Measurements from ENCODE around the gene ENO3. TPM values are rescaled to one million over a fixed set of nuclear protein-coding genes. Genes with fewer than 3 reads are reported as not detected.

ENO3 gene
- total and polyA plus RNA-seq, 2 experiments from 2014 or later, result 1.2 to 4.1 TPM

DNA sequence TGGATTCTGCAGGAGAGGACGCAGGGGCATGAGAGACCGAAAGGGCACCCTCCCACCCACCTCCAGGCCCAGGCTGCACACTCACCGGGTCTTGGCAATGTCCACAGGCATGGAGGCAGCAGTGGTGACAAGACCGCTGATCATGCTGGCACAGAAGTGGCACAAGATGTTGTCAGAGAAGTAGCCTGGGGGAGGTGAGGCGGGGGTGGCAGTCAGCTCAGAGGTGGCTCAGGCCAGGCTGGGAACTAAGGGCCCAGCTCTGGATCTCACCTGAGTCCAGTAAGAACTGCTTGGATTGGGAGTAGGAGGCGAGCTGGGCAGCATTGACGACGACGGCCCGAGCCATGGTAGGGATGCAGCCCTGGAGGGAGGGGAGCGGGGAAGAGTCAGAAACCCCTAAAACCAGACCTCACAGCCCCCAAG is 12.8 kb upstream of the ENO3 start:
- in situ Hi-C loops (cut with MboI), result no loop called here
- 80 to 81% methylated on average over 11 of the region's 11 CpGs for WGBS, 2 experiments (ENCODE audit: low coverage in 1 of 2, low lambda C conversion rate in 2 of 2, missing lambda C conversion rate in 2 of 2)
- Histone ChIP-seq H3K79me2 (ENCODE audit: insufficient read depth) (peaks cover 43% of the 10 kb centered on the region), H3F3A (ENCODE audit: insufficient read depth) (peaks cover 23% of the 10 kb centered on the region), H3K9ac (peak overlapping the region; percentile 94), H4K20me1 (ENCODE audit: insufficient read depth) (no peaks in the 10 kb centered on the region), H3K36me3 (ENCODE audit: low read depth) (no peaks in the 10 kb centered on the region), H3K9me2 (ENCODE audit: insufficient read depth) (no peaks in the 10 kb centered on the region), H3K27ac (no peak overlapping the region), H3K9me3 (ENCODE audit: low read depth) (no peaks in the 10 kb centered on the region), H3K4me3 (peak overlapping the region; percentile 94; the same call in 1 of the 2 replicates), H3K27me3 (replicated peaks; ENCODE audit: insufficient read depth) (no peaks in the 10 kb centered on the region), H2AFZ (no peak overlapping the region), H3K4me1 (ENCODE audit: insufficient read depth) (peaks cover 14% of the 10 kb centered on the region; the same call in 1 of the 2 replicates), H3K4me2 (ENCODE audit: unreplicated experiment) (no peak overlapping the region)
- DNase-seq, result no peak
- TF ChIP-seq EZH2 (IDR thresholded peaks at IDR 0.05; ENCODE audit: insufficient read depth, poor library complexity, severe bottlenecking) (no peak), EZH2phosphoT487 (IDR thresholded peaks at IDR 0.05; ENCODE audit: insufficient read depth, low read depth) (no peak)

- Histone ChIP-seq H3K27ac (peak overlapping the region; percentile 80), H3K27me3 (replicated peaks; ENCODE audit: insufficient read depth) (no peaks in the 10 kb centered on the region), H3K36me3 (ENCODE audit: low read depth) (no peaks in the 10 kb centered on the region), H3F3A (ENCODE audit: insufficient read depth) (peaks cover 31% of the 10 kb centered on the region), H3K4me2 (ENCODE audit: unreplicated experiment) (peak overlapping the region; percentile 92), H3K9me2 (ENCODE audit: insufficient read depth) (no peaks in the 10 kb centered on the region), H4K20me1 (ENCODE audit: insufficient read depth) (no peaks in the 10 kb centered on the region), H2AFZ (peak overlapping the region; percentile 81), H3K4me3 (peak overlapping the region; percentile 94), H3K4me1 (ENCODE audit: insufficient read depth) (peaks cover 14% of the 10 kb centered on the region; the same call in 1 of the 2 replicates), H3K9ac (peak overlapping the region; percentile 94), H3K9me3 (ENCODE audit: low read depth) (no peaks in the 10 kb centered on the region), H3K79me2 (ENCODE audit: insufficient read depth) (peaks cover 51% of the 10 kb centered on the region)
- WGBS, 2 experiments (ENCODE audit: low coverage in 1 of 2, low lambda C conversion rate in 2 of 2, missing lambda C conversion rate in 2 of 2), result 46 to 48% methylated on average over 19 of the region's 19 CpGs
- in situ Hi-C loops (cut with MboI), result no loop called here
- no peak for DNase-seq
- no peak for TF ChIP-seq EZH2phosphoT487 (IDR thresholded peaks at IDR 0.05; ENCODE audit: insufficient read depth, low read depth)
- no peak for TF ChIP-seq EZH2 (IDR thresholded peaks at IDR 0.05; ENCODE audit: insufficient read depth, poor library complexity, severe bottlenecking)
These were observed 12.0 kb upstream of the ENO3 start for GRCh38 chr17:4938688-4939545.

GRCh38 chr17:4939546-4939795 is 11.4 kb upstream of the ENO3 start:
- 1 to 3% methylated on average over 15 to 16 of the region's 16 CpGs for WGBS, 2 experiments (ENCODE audit: low coverage in 1 of 2, low lambda C conversion rate in 2 of 2, missing lambda C conversion rate in 2 of 2)
- in situ Hi-C loops (cut with MboI), result no loop called here
- Histone ChIP-seq H2AFZ (peak overlapping the region; percentile 81), H3K9me3 (ENCODE audit: low read depth) (no peaks in the 10 kb centered on the region), H3F3A (ENCODE audit: insufficient read depth) (peaks cover 36% of the 10 kb centered on the region), H3K27me3 (replicated peaks; ENCODE audit: insufficient read depth) (no peaks in the 10 kb centered on the region), H3K9ac (peak overlapping the region; percentile 94), H3K4me1 (ENCODE audit: insufficient read depth) (peaks cover 17% of the 10 kb centered on the region), H3K9me2 (ENCODE audit: insufficient read depth) (no peaks in the 10 kb centered on the region), H4K20me1 (ENCODE audit: insufficient read depth) (0 out of 2 replicates have a peak, but pooled peaks cover 1% of the 10 kb centered on the region), H3K4me2 (ENCODE audit: unreplicated experiment) (peak overlapping the region; percentile 92), H3K4me3 (peak overlapping the region; percentile 94), H3K27ac (peak overlapping the region; percentile 80), H3K79me2 (ENCODE audit: insufficient read depth) (peaks cover 57% of the 10 kb centered on the region), H3K36me3 (ENCODE audit: low read depth) (no peaks in the 10 kb centered on the region)
- DNase-seq, result peak; percentile 55
- TF ChIP-seq EZH2phosphoT487 (IDR thresholded peaks at IDR 0.05; ENCODE audit: insufficient read depth, low read depth) (no peak), EZH2 (IDR thresholded peaks at IDR 0.05; ENCODE audit: insufficient read depth, poor library complexity, severe bottlenecking) (no peak)

DNA sequence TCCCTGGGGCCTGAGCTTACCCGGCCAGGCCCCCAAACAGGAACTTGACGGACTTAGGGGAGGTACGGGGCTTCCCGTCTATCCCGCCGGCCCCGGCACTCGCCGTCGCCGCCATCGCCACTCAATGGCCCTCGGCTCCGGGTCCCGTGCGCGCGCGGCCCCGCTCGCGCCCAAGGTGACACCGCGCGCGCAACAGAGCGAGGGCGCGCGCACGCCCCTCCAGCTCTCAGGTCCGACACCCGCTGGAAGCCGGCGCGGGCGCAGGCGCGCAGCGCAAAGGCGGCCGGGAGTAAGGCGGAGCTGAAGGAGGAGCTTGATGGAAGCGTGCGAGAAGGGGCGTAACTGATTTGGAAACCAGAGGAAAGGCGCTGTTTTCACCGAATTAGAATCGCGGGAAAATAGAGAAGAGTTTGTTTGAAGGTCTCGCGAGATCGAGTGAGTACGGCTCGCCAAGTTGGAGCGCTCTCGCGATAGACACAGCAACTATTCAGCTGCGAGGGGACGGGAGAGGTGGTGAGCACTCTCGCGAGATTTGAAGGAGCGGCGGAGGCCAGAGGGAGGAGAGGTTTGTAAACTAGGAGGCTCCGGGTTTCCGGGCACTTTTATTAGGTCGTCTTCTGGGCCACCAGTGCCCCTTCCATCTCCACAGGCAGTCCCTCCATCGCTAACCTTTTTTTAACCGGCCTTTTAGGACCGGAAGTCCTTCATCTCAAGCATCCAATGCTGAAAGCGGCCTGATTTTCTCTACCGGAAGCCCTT is 10.9 kb upstream of the ENO3 start, which contains the start of the genes RNF167 and SLC25A11:
RNF167 (plus strand) TSS at position 473 of the 759 bp plus-strand sequence. CDS start 642 bp downstream, outside the sequence.
SLC25A11 (minus strand) TSS at position 251 of the 759 bp plus-strand sequence; CDS start at position 115, 136 bp downstream.
- 0 out of 2 replicates have a peak, but pooled peaks cover 6% of the 10 kb centered on the region for H4K20me1 ChIP-seq (ENCODE audit: insufficient read depth)
- H3K27me3 ChIP-seq (replicated peaks; ENCODE audit: insufficient read depth), result no peaks in the 10 kb centered on the region
- H3K9ac ChIP-seq, result peak within 1 kb of the TSS; percentile 94
- H3K9me2 ChIP-seq (ENCODE audit: insufficient read depth), result no peaks in the 10 kb centered on the region
- H3K9me3 ChIP-seq (ENCODE audit: low read depth), result no peaks in the 10 kb centered on the region
- no peaks in the 10 kb centered on the region for H3K36me3 ChIP-seq (ENCODE audit: low read depth)
- peak; percentile 100 for DNase-seq
- H3K27ac ChIP-seq, result peak within 1 kb of the TSS; percentile 80
- peak within 1 kb of the TSS; percentile 94 for H3K4me3 ChIP-seq
- H3F3A ChIP-seq (ENCODE audit: insufficient read depth), result peaks cover 41% of the 10 kb centered on the region
- in situ Hi-C loops (cut with MboI), result no loop called here
- TF ChIP-seq EZH2 (IDR thresholded peaks at IDR 0.05; ENCODE audit: insufficient read depth, poor library complexity, severe bottlenecking) (no peak), EZH2phosphoT487 (IDR thresholded peaks at IDR 0.05; ENCODE audit: insufficient read depth, low read depth) (no peak)
- H3K4me2 ChIP-seq (ENCODE audit: unreplicated experiment), result peak within 1 kb of the TSS; percentile 93
- 1 to 2% methylated on average over 59 to 72 of the region's 72 CpGs for WGBS, 2 experiments (ENCODE audit: low coverage in 1 of 2, low lambda C conversion rate in 2 of 2, missing lambda C conversion rate in 2 of 2)
- H2AFZ ChIP-seq, result peak within 1 kb of the TSS; percentile 81
- H3K79me2 ChIP-seq (ENCODE audit: insufficient read depth), result peaks cover 62% of the 10 kb centered on the region
- peaks cover 22% of the 10 kb centered on the region for H3K4me1 ChIP-seq (ENCODE audit: insufficient read depth)

Data from GM23248 (cell line).